Mucosa of descending colon (tissue), 3 donors: Measurements from ENCODE around the gene PLEKHA7. TPM values are rescaled to one million over a fixed set of nuclear protein-coding genes. Genes with fewer than 3 reads are reported as not detected.
A peak's percentile ranks its signal among the peaks of the same experiment; 100 is the strongest.

ENCODE experiments used
- ATAC-seq: fragments of 200-7000 bp; cut with Tn5 transposase; one replicate; pipeline ENCODE4 v1.9.1; 2020; ENCODE audit warnings: mild to moderate bottlenecking, moderate library complexity
- DNase-seq, 3 donors: peaks; one replicate each; pipeline ENCODE4 v3.0.0-alpha.2; 2020
- H3K36me3 ChIP-seq: fragments of 200-600 bp; one replicate; pipeline ENCODE4 v1.8.0; 2021; ENCODE audit warnings: low read depth, mild to moderate bottlenecking
- H3K4me1 ChIP-seq: fragments of 200-600 bp; one replicate; pipeline ENCODE4 v1.8.0; 2021; ENCODE audit warnings: low read depth, mild to moderate bottlenecking
- H3K4me3 ChIP-seq: fragments of 200-600 bp; one replicate; pipeline ENCODE4 v1.8.0; 2021; ENCODE audit warnings: mild to moderate bottlenecking
- H3K9me3 ChIP-seq: fragments of 200-600 bp; one replicate; pipeline ENCODE4 v1.8.0; 2021; ENCODE audit warnings: mild to moderate bottlenecking
- CTCF ChIP-seq: fragments of 200-600 bp; IDR thresholded peaks from one replicate; pipeline ENCODE4 v1.8.0; 2022; ENCODE audit warnings: antibody characterized with exemption, mild to moderate bottlenecking
- intact Hi-C, 2 donors: fragments of 100-400 bp; cut with DNase I in 1 of 2; cut with micrococcal nuclease in 1 of 2; formaldehyde crosslinking; loops; one replicate each; pipeline versions ENCODE4 v1.11.0 to v1.11.1; 2022; cut with DNase I, micrococcal nuclease
- total RNA-seq, 3 donors: library from RNA; stranded (reverse); fragmentation: NEBNext Ultra II Directional in 2 of 3; extraction: Animal tissue kit (Norgen Biotek cat#: 25700) in 2 of 3; gene quantifications; one replicate each; pipeline versions ENCODE4 v1.2.1 to v1.2.4, GENCODE V29; 2021 to 2023
- donor health status: DM: no; HTN: no; CAD: no; lungs with moderate emphysema.
- donor health status: DM: no; HTN: no; CAD: no.
- donor health status: DM: no; HTN: yes; CAD: no.

Gene PLEKHA7
- total RNA-seq, 3 donors from 2014 or later, result 67.0 to 120 (median 99.6) TPM

- H3K9me3 ChIP-seq, result no peaks in the 10 kb centered on the region
- no peak overlapping the region for H3K4me3 ChIP-seq
- DNase-seq (peak in 2 of 3 donors; percentile 79 to 80), ATAC-seq (peak; percentile 96)
- intact Hi-C loops, result loop anchor here in 1 of 2 donors (5.0 kb wide), 1 partner anchor 116 kb away; no protein-coding TSS in a partner anchor
- TF ChIP-seq CTCF, result peak; percentile 59
- no peaks in the 10 kb centered on the region for H3K4me1 ChIP-seq
- no peaks in the 10 kb centered on the region for H3K36me3 ChIP-seq
Measured at GRCh38 chr11:16945671-16946469, 68.3 kb downstream of the PLEKHA7 start.

GRCh38 chr11:16942911-16943310 lies 71.3 kb downstream of the PLEKHA7 start:
- intact Hi-C loops, result no loop called here
- ATAC-seq (no peak), DNase-seq (no peak)
- no peaks in the 10 kb centered on the region for H3K36me3 ChIP-seq
- no peaks in the 10 kb centered on the region for H3K4me1 ChIP-seq
- no peak for TF ChIP-seq CTCF
- no peak overlapping the region for H3K4me3 ChIP-seq
- H3K9me3 ChIP-seq, result no peaks in the 10 kb centered on the region

- H3K4me1 ChIP-seq, result no peaks in the 10 kb centered on the region
- no peak for TF ChIP-seq CTCF
- no peak overlapping the region for H3K4me3 ChIP-seq
- DNase-seq (no peak), ATAC-seq (no peak)
- H3K36me3 ChIP-seq, result no peaks in the 10 kb centered on the region
- H3K9me3 ChIP-seq, result no peaks in the 10 kb centered on the region
- intact Hi-C loops, result no loop called here
Measured at GRCh38 chr11:16942342-16942741, 71.9 kb downstream of the PLEKHA7 start.

- intact Hi-C loops, result no loop called here
- DNase-seq, result no peak
- no peak overlapping the region for H3K4me3 ChIP-seq
- H3K9me3 ChIP-seq, result no peaks in the 10 kb centered on the region
- H3K36me3 ChIP-seq, result no peaks in the 10 kb centered on the region
- no peak for ATAC-seq
- no peak for TF ChIP-seq CTCF
- no peaks in the 10 kb centered on the region for H3K4me1 ChIP-seq
Measured at GRCh38 chr11:16941935-16942334, 72.3 kb downstream of the PLEKHA7 start.

- intact Hi-C loops, result no loop called here
- no peak for TF ChIP-seq CTCF
- Histone ChIP-seq H3K4me3 (no peak overlapping the region), H3K9me3 (no peaks in the 10 kb centered on the region), H3K4me1 (peaks cover 3% of the 10 kb centered on the region), H3K36me3 (no peaks in the 10 kb centered on the region)
- no peak for ATAC-seq
- DNase-seq, result no peak
Measured at GRCh38 chr11:16938061-16938460, 76.2 kb downstream of the PLEKHA7 start.
